Stomach (tissue), 9 donors: ENCODE measurements around the gene MEG3. TPM values are rescaled to one million over a fixed set of nuclear protein-coding genes. Genes with fewer than 3 reads are reported as not detected.

Experiments used
- DNase-seq, 2 donors: peaks; one replicate each; pipeline versions ENCODE4 v3.0.0 to v3.0.0-alpha.2; 2013 to 2019
- H3K27ac ChIP-seq, 5 donors: fragments of 200-600 bp in 4 of 5; sonication (generic) in 4 of 5; one replicate each; pipeline ENCODE4 v1.5.1; 2013 to 2019; ENCODE audit warnings: mild to moderate bottlenecking in 1 of 5, moderate library complexity in 1 of 5
- H3K27me3 ChIP-seq, 3 donors: fragments of 200-600 bp; sonication (generic); one replicate each; pipeline ENCODE4 v1.5.1; 2017 to 2019; ENCODE audit warnings: mixed run types in 1 of 3
- H3K36me3 ChIP-seq, 4 donors: fragments of 200-600 bp; sonication (generic); 1 replicate in 3 of 4; 2 replicates in 1 of 4; pipeline ENCODE4 v1.5.1; 2016 to 2019
- H3K4me1 ChIP-seq, 4 donors: fragments of 200-600 bp; sonication (generic); one replicate each; pipeline ENCODE4 v1.5.1; 2016 to 2019
- H3K4me3 ChIP-seq, 4 donors: fragments of 200-600 bp; sonication (generic) in 3 of 4; one replicate each; pipeline ENCODE4 v1.5.1; 2016 to 2019; ENCODE audit warnings: mild to moderate bottlenecking in 1 of 4
- H3K9me3 ChIP-seq, 4 donors: fragments of 200-600 bp; sonication (generic); one replicate each; pipeline ENCODE4 v1.5.1; 2016 to 2019
- CTCF ChIP-seq, 7 experiments: fragments of 450-650 bp in 4 of 7; fragments of 200-600 bp in 3 of 7; sonication (generic) in 3 of 7; IDR thresholded peaks; one replicate each; pipeline ENCODE4 v1.5.1; 2016 to 2019; ENCODE audit warnings: antibody characterized with exemption in 7 of 7, control low read depth in 2 of 7, mild to moderate bottlenecking in 1 of 7
- EP300 ChIP-seq: sonication (generic); formaldehyde crosslinking; IDR thresholded peaks from one replicate; pipeline ENCODE4 v1.6.1; 2017; ENCODE audit warnings: antibody characterized with exemption
- POLR2A ChIP-seq, 4 donors: fragments of 450-650 bp; IDR thresholded peaks; one replicate each; pipeline ENCODE4 v1.6.1; 2016; ENCODE audit warnings: antibody characterized with exemption in 4 of 4, control low read depth in 2 of 4, mild to moderate bottlenecking in 1 of 4, moderate library complexity in 1 of 4
- POLR2AphosphoS5 ChIP-seq, 3 donors: sonication (generic); formaldehyde crosslinking; IDR thresholded peaks; one replicate each; pipeline ENCODE4 v1.6.1; 2016; ENCODE audit warnings: antibody characterized with exemption in 3 of 3
- WGBS, 5 donors: extraction: QIAGEN DNeasy Blood & Tissue Kit in 3 of 5; methylation state at CpG; one replicate each; pipeline versions ENCODE4 v1.1.5 to v1.1.7; 2013 to 2018; 5-methylcytosine and 5-hydroxymethylcytosine counted together
- intact Hi-C: fragments of 100-400 bp; cut with DNase I; formaldehyde crosslinking; loops from one replicate; pipeline ENCODE4 v1.15.1; 2023; ENCODE audit warnings: low total_unique reads
- polyA plus RNA-seq, 3 donors: library from polyadenylated mRNA; stranded (reverse); fragments of 200-250 nt; gene quantifications; one replicate each; pipeline ENCODE4 v1.2.3, GENCODE V29; 2013
- total RNA-seq, 5 donors: library from RNA; depleted of rRNA; stranded (reverse); fragments of >200 nt; gene quantifications; one replicate each; pipeline versions ENCODE4 v1.1.0 to v1.2.3, GENCODE V29; 2014 to 2016
- donor health status: healthy with polysubstance abuse.
- donor health status: Bipolar disorder and iron deficiency.
- donor health status: healthy.

MEG3 gene
- total and polyA plus RNA-seq, 8 donors, result 13.4 to 390 (median 99.2) TPM

DNA sequence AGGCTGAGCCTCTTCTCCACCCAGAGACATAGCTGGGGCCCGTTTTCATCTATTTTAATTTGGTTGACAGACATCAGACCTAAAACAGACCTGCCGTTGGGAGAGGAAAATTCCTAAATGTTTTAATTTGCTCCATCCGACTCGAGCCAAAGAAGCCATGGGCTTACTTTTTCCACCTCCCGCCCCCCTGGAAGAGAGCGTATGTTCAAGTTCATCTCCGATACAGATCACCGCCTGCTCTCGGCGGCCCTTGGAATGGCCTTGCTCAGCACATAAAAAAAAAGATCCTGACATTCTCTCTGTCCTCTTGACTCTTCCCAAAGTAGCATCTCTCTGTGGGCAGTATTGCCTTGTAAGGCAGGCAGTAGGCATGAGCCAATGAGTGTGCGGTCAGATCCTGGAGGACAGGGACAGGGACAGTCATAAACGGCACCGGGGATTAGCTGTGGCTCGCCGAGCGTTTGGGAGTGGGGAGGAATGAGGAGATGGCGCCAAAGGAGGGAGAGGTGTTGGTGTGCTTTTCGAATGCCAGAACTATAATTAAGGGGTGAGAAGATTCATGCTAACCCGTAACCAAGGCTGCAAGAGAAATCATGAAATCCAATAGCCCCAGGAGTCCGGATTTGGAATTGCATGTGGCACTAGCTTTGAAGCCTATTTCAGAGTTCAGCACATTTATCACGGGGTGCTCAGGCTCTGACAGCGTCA lies 47.9 kb upstream of the MEG3 start:
- intact Hi-C loops, result no loop called here

GRCh38 chr14:100778526-100778882 lies 47.4 kb upstream of the MEG3 start:
- Histone ChIP-seq H3K27ac (no peak overlapping the region), H3K4me1 (peaks cover 0 to 8% (median 0%) of the 10 kb centered on the region in 4 donors), H3K4me3 (no peak overlapping the region), H3K36me3 (no peaks in the 10 kb centered on the region), H3K27me3 (peaks cover 0 to 22% (median 0%) of the 10 kb centered on the region in 3 donors), H3K9me3 (no peaks in the 10 kb centered on the region)
- WGBS, 5 donors, result 75 to 83% (median 79%) methylated on average over 7 of the region's 7 CpGs
- intact Hi-C loops, result no loop called here
- peak in 1 of 2 donors; percentile 8 for DNase-seq
- TF ChIP-seq EP300 (no peak), POLR2A (IDR thresholded peaks at IDR 0.05) (no peak), CTCF (IDR thresholded peaks at IDR 0.05) (no peak), POLR2AphosphoS5 (IDR thresholded peaks at IDR 0.05) (no peak)

More for the DNA sequence above, 47.9 kb upstream of the MEG3 start:
- no peak for TF ChIP-seq POLR2A (IDR thresholded peaks at IDR 0.05)
- TF ChIP-seq CTCF (IDR thresholded peaks at IDR 0.05), result no peak
- TF ChIP-seq POLR2AphosphoS5 (IDR thresholded peaks at IDR 0.05), result no peak
- TF ChIP-seq EP300, result no peak
- no peaks in the 10 kb centered on the region for H3K9me3 ChIP-seq
- no peaks in the 10 kb centered on the region for H3K36me3 ChIP-seq
- no peak overlapping the region for H3K27ac ChIP-seq
- H3K4me1 ChIP-seq, result peaks cover 0 to 8% (median 0%) of the 10 kb centered on the region in 4 donors
- H3K27me3 ChIP-seq, result peaks cover 0 to 27% (median 0%) of the 10 kb centered on the region in 3 donors
- WGBS, 5 donors, result 76 to 84% (median 81%) methylated on average over 22 of the region's 22 CpGs
- H3K4me3 ChIP-seq, result no peak overlapping the region
- peak in 1 of 2 donors; percentile 7 for DNase-seq

GRCh38 chr14:100778951-100779690 lies 46.8 kb upstream of the MEG3 start:
- TF ChIP-seq POLR2A (IDR thresholded peaks at IDR 0.05) (no peak), POLR2AphosphoS5 (IDR thresholded peaks at IDR 0.05) (no peak)
- peak in 1 of 2 donors; percentile 21 for DNase-seq
- Histone ChIP-seq H3K36me3 (no peaks in the 10 kb centered on the region), H3K4me1 (peaks cover 0 to 8% (median 0%) of the 10 kb centered on the region in 4 donors), H3K9me3 (no peaks in the 10 kb centered on the region), H3K4me3 (no peak overlapping the region), H3K27me3 (peaks cover 0 to 17% (median 0%) of the 10 kb centered on the region in 3 donors), H3K27ac (no peak overlapping the region)
- intact Hi-C loops, result no loop called here
- 85 to 88% (median 87%) methylated on average over 21 to 24 of the region's 24 CpGs for WGBS, 5 donors

DNA sequence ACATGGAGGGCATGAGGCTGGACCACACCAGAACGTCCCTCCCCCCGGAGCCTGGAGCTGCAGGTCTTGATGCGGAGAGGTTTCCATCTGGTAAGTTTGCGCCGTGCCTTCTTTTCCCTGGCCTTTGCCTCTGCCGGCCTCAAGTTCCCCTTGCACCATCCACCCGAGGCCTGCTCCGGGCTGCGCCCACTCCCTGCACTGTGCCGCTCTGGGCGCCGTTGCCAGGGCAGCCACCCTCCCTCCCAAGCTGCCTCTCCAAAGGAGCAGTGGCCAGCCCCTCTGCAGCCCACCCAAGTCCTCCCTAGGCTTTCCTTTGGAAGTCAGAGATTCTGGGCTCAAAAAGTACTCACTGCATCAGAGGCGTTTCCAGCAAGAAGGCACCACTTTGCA lies 46.2 kb upstream of the MEG3 start:
- Histone ChIP-seq H3K27me3 (peaks cover 0 to 17% (median 0%) of the 10 kb centered on the region in 3 donors), H3K9me3 (no peaks in the 10 kb centered on the region), H3K27ac (no peak overlapping the region), H3K4me1 (peaks cover 0 to 8% (median 0%) of the 10 kb centered on the region in 4 donors), H3K36me3 (no peaks in the 10 kb centered on the region), H3K4me3 (no peak overlapping the region)
- peak in 1 of 2 donors; percentile 20 for DNase-seq
- no peak for TF ChIP-seq CTCF (IDR thresholded peaks at IDR 0.05)
- no peak for TF ChIP-seq POLR2A (IDR thresholded peaks at IDR 0.05)
- TF ChIP-seq POLR2AphosphoS5 (IDR thresholded peaks at IDR 0.05), result no peak
- no peak for TF ChIP-seq EP300
- WGBS, 5 donors, result 85 to 94% (median 91%) methylated on average over 8 to 13 of the region's 13 CpGs
- intact Hi-C loops, result no loop called here
